OCI-LY3 (cell line): ENCODE results near the gene GRIK2.

ENCODE experiments used
- CTCF ChIP-seq: fragments of 200-600, 300-600 bp; sonication (generic); IDR thresholded peaks from 2 replicates; pipeline ENCODE4 v1.5.1; 2014; ENCODE audit warnings: antibody characterized with exemption, low read length, low read depth
- EZH2phosphoT487 ChIP-seq: fragments of 200-600 bp; shearing (Covaris generic); IDR thresholded peaks from 2 replicates; pipeline ENCODE4 v1.6.1; 2018; ENCODE audit warnings: antibody characterized with exemption, mixed run types, low read depth

- TF ChIP-seq CTCF = no peak
- TF ChIP-seq EZH2phosphoT487 = no peak
These were observed 546.9 kb downstream of the GRIK2 start for GRCh38 chr6:101940391-101940790.
